Panc1 (cell line): ENCODE results near the gene UQCRH. TPM values are rescaled to one million over a fixed set of nuclear protein-coding genes. Genes with fewer than 3 reads are reported as not detected.
"Not testable (repeated sequence)": the region's sequence is repeated elsewhere in the genome, so short reads cannot be mapped to it uniquely, and the experiment has no call there.

Source experiments
- ATAC-seq: fragments of 200-7000 bp; cut with Tn5 transposase; 2 replicates; pipeline ENCODE4 v1.9.1; 2020; ENCODE audit warnings: mild to moderate bottlenecking, moderate library complexity
- BruUV-seq: library from RNA; stranded (reverse); fragments of 400-500 nt; replicated peaks from 2 replicates; lab custom pipeline; 2021; lab: Mats Ljungman, UMichigan
- CTCF ChIA-PET: fragments of 300-600 bp; sonication (Branson Sonifier 250); formaldehyde crosslinking; loops from one replicate; lab custom pipeline; 2022; ENCODE audit warnings: antibody characterized with exemption; lab: Charles Lee
- POLR2A ChIA-PET: fragments of 300-600 bp; sonication (Branson Sonifier 250); formaldehyde crosslinking; loops from one replicate; lab custom pipeline; 2022; ENCODE audit warnings: antibody characterized with exemption; lab: Charles Lee
- DNase-seq: peaks from one replicate; pipeline ENCODE4 v3.0.0-alpha.2; 2010; ENCODE audit warnings: low read depth, low spot score
- H3K27ac ChIP-seq: 2 replicates; pipeline ENCODE4 v1.5.1; 2011; ENCODE audit warnings: mild to moderate bottlenecking, low read length, inconsistent platforms
- H3K27me3 ChIP-seq: fragments of 200-500 bp; sonication (Bioruptor generic); 2 replicates; pipeline ENCODE4 v1.6.0; 2014; ENCODE audit warnings: low read length, inconsistent platforms; ENCODE audit not compliant: control insufficient read depth, insufficient read depth
- H3K36me3 ChIP-seq: fragments of 200-500 bp; sonication (Bioruptor generic); 2 replicates; pipeline ENCODE4 v1.5.1; 2014; ENCODE audit warnings: inconsistent platforms, mild to moderate bottlenecking, low read length, moderate library complexity; ENCODE audit not compliant: control insufficient read depth, insufficient read depth
- H3K4me1 ChIP-seq: 2 replicates; pipeline ENCODE4 v1.5.1; 2011; ENCODE audit warnings: inconsistent platforms, mild to moderate bottlenecking, low read length, moderate library complexity; ENCODE audit not compliant: control insufficient read depth, insufficient read depth
- H3K4me3 ChIP-seq, 2 experiments: 2 replicates each; pipeline ENCODE4 v1.5.1; 2011 to 2012; ENCODE audit warnings: low read depth in 2 of 2, low read length in 2 of 2, mild to moderate bottlenecking in 2 of 2, inconsistent platforms in 1 of 2, moderate library complexity in 1 of 2
- H3K9me3 ChIP-seq: fragments of 200-500 bp; sonication (Bioruptor generic); 2 replicates; pipeline ENCODE4 v1.5.1; 2014; ENCODE audit warnings: low read depth, mild to moderate bottlenecking, inconsistent platforms, low read length, moderate library complexity; ENCODE audit not compliant: control insufficient read depth, insufficient read depth
- in situ Hi-C: cut with HindIII; loops from 2 replicates; pipeline ENCODE4 v1.10.0; 2016; ENCODE audit warnings: low sequenced_read_pairs, low pct_unique_long_range_greater_than_20kb
- intact Hi-C: fragments of 100-400 bp; cut with micrococcal nuclease; formaldehyde crosslinking; loops from one replicate; pipeline ENCODE4 v1.10.0; 2022; ENCODE audit not compliant: unreplicated experiment
- total RNA-seq: library from RNA; stranded (reverse); gene quantifications from one replicate; pipeline ENCODE4 v1.2.1, GENCODE V29; 2021; ENCODE audit not compliant: unreplicated experiment

Gene UQCRH
- total RNA-seq, 1 experiment from 2014 or later, result 498 TPM

DNA sequence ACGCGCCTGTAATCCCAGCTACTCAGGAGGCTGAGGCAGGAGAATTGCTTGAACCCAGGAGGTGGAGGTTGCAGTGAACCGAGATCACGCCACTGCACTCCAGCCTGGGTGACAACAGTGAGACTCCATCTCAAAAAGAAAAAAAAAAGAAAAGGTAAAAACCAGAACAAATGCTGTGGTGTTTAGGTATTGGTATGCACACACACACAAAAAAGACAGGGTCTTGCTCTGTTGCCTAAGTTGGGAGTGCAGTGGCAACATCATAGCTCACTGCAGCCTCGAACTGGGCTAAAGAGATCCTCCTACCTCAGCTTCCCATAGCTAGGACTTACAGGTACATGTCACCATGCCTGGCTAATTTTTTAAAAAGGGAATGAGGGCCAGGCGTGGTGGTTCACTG is 15.8 kb downstream of the UQCRH start:
- POLR2A ChIA-PET, H3K4me3 ChIP-seq, H3K9me3 ChIP-seq, DNase-seq, ATAC-seq, H3K27me3 ChIP-seq, H3K4me1 ChIP-seq, in situ Hi-C loops, H3K27ac ChIP-seq, intact Hi-C loops, BruUV-seq, H3K36me3 ChIP-seq: not testable (repeated sequence)
- CTCF ChIA-PET, result interaction anchor here (0.7 kb wide), 1 partner anchor 99 kb away, joined by 3 read pairs; no protein-coding TSS in a partner anchor

DNA sequence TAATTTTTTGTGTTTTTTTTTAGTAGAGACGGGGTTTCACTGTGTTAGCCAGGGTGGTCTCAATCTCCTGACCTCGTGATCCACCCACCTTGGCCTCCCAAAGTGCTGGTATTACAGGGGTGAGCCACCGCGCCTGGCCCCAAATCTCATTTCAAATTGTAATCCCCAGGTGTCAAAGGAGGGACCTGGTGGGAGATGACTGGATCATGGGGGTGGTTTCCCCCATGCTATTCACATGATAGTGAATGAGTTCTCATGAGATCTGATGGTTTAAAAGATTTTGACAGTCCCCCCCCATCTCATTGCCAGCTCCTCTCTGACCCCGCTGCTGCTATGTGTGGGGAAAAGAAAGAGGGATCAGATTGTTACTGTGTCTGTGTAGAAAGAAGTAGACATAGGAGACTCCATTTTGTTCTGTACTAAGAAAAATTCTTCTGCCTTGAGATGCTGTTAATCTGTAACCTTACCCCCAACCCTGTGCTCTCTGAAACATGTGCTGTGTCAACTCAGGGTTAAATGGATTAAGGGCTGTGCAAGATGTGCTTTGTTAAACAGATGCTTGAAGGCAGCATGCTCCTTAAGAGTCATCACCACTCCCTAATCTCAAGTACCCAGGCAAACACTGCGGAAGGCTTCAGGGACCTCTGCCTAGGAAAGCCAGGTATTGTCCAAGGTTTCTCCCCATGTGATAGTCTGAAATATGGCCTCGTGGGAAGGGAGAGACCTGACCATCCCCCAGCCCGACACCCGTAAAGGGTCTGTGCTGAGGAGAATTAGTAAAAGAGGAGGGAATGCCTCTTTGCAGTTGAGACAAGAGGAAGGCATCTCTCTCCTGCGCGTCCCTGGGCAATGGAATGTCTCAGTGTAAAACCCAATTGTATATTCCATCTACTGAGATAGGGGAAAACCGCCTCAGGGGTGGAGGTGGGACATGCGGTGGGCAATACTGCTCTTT is 16.7 kb downstream of the UQCRH start:
- BruUV-seq, in situ Hi-C loops, H3K4me1 ChIP-seq, H3K36me3 ChIP-seq, H3K27ac ChIP-seq, DNase-seq, CTCF ChIA-PET, H3K9me3 ChIP-seq, ATAC-seq, H3K27me3 ChIP-seq, intact Hi-C loops, H3K4me3 ChIP-seq, POLR2A ChIA-PET: not testable (repeated sequence)

DNA sequence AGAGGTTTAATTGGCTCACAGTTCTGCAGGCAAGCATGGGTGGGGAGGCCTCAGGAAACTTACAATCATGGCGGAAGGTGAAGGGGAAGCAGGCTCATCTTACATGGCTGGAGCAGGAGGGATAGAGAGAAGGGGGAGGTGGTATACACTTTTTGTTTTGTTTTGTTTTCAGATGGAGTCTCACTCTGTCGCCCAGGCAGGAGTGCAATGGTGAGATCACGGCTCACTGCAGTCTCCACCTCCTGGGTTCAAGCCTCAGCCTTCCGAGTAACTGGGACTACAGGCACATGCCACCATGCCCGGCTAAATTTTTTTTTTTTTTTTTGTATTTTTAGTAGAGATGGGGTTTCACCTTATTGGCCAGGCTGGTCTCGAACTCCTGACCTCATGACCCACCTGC is 18.7 kb downstream of the UQCRH start:
- H3K27ac ChIP-seq, DNase-seq, intact Hi-C loops, CTCF ChIA-PET, in situ Hi-C loops, H3K4me3 ChIP-seq, H3K36me3 ChIP-seq, H3K4me1 ChIP-seq, ATAC-seq, H3K27me3 ChIP-seq, BruUV-seq, H3K9me3 ChIP-seq: not testable (repeated sequence)
- POLR2A ChIA-PET, result interaction anchor here (0.7 kb wide), 1 partner anchor 119 kb away, joined by 5 read pairs; no protein-coding TSS in a partner anchor

DNA sequence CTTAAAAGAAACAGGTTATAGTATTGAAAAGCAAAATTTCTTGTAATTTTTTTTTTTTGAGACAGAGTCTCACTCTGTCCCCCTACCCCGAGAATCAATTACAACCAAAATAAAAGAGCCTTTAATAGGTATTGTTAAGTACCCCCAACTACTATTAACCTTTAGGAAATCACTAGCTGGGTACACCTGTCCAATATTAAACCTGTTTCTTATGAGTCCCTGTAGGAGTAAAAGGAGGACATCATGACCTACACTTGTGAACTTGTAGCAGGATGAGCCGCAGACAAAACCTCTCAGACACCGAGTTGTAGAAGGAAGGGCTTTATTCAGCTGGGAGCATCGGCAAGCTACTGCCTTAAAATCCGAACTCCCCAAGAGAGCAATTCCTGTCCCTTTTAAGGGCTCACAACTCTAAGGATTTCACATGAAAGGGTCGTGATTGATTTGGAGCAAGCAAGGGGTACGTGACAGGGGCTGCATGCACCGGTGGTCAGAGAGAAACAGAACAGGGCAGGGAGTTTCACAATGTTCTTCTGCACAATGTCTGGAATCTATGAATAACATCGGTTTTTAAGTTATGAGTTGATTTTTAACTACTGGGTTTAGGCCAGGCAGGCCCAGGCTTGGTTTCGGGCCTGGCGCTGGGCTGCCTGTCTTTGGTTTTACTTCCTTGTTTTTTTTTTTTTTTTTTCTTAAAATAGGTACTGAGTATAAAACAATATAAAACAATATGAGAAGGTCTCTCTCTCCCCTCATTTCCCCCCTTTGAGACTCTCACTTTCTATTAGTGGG is 22.0 kb downstream of the UQCRH start:
- in situ Hi-C loops, H3K4me3 ChIP-seq, H3K27me3 ChIP-seq, H3K9me3 ChIP-seq, ATAC-seq, H3K4me1 ChIP-seq, H3K27ac ChIP-seq, BruUV-seq, H3K36me3 ChIP-seq, intact Hi-C loops, DNase-seq, POLR2A ChIA-PET: not testable (repeated sequence)
- CTCF ChIA-PET, result interaction anchor here (0.7 kb wide), 1 partner anchor 8 kb away, joined by 3 read pairs; no protein-coding TSS in a partner anchor

DNA sequence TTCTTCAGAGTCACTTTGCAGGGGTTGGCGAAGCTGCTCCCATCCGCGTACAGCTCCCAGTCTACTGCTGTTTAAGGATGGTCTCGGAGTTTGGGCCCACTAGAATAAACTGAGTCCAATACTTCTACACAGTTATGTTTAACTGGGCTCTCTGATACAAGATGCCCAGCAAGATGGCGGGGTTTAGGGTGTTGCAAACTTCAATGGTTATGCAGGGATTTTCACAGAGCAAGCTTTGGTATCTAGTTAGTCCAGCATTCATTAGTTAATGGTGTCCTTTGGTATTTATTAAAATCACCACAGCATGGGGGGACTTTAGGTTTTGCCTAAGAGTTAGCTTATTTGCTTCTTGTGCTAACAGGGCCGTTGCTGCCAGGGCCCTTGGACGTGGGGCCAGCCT is 24.7 kb downstream of the UQCRH start:
- H3K27me3 ChIP-seq, intact Hi-C loops, H3K36me3 ChIP-seq, ATAC-seq, H3K27ac ChIP-seq, POLR2A ChIA-PET, in situ Hi-C loops, DNase-seq, H3K9me3 ChIP-seq, H3K4me3 ChIP-seq, BruUV-seq, H3K4me1 ChIP-seq: not testable (repeated sequence)
- CTCF ChIA-PET, result interaction anchor here (0.6 to 1.1 kb wide), 2 partner anchors 13 to 20 kb away, joined by 3 to 4 read pairs; no protein-coding TSS in a partner anchor

DNA sequence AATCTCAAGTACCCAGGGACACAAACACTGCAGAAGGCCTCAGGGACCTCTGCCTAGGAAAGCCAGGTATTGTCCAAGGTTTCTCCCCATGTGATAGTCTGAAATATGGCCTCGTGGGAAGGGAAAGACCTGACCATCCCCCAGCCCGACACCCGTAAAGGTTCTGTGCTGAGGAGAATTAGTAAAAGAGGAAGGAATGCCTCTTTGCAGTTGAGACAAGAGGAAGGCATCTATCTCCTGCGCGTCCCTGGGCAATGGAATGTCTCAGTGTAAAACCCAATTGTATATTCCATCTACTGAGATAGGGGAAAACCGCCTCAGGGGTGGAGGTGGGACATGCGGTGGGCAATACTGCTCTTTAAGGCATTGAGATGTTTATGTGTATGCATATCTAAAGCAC is 26.3 kb downstream of the UQCRH start:
- H3K36me3 ChIP-seq, in situ Hi-C loops: not testable (repeated sequence)

DNA sequence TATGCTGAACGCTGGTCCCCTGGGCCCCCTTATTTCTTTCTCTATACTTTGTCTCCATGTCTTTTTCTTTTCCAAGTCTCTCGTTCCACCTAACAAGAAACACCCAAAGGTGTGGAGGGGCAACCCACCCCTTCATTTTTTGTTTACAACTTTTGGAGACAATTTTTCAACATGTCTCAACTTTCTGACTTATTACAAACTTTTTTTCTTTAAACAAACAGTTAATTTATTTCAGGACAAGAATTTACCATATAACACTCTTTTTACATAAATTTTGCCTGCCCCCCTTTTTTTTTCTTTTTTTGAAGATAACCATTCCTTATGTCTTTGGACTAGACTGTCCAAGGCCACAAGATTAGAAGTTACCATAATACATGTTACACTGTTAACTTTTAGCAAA is 26.9 kb downstream of the UQCRH start:
- H3K4me1 ChIP-seq, H3K9me3 ChIP-seq, H3K4me3 ChIP-seq, H3K36me3 ChIP-seq, POLR2A ChIA-PET, H3K27ac ChIP-seq, BruUV-seq, H3K27me3 ChIP-seq, intact Hi-C loops, CTCF ChIA-PET, in situ Hi-C loops, DNase-seq, ATAC-seq: not testable (repeated sequence)

More for the DNA sequence above, 26.3 kb downstream of the UQCRH start:
- intact Hi-C loops, BruUV-seq, H3K27ac ChIP-seq, H3K4me1 ChIP-seq, DNase-seq, H3K9me3 ChIP-seq, ATAC-seq, H3K27me3 ChIP-seq, CTCF ChIA-PET, POLR2A ChIA-PET, H3K4me3 ChIP-seq: not testable (repeated sequence)
